Measurements from ENCODE around the gene PRKACG. TPM values are rescaled to one million over a fixed set of nuclear protein-coding genes. Genes with fewer than 3 reads are reported as not detected.

PRKACG gene
- total RNA-seq, 1 experiment from 2014 or later, result not detected

GRCh38 chr9:68998385-68998784 lies 15.5 kb downstream of the PRKACG start:
- Histone ChIP-seq H3K27me3 (ENCODE audit: low read length) (peaks cover 21% of the 10 kb centered on the region), H3F3A (ENCODE audit: low read length, unreplicated experiment) (no peaks in the 10 kb centered on the region), H3K4me1 (ENCODE audit: insufficient read depth, low read length) (no peaks in the 10 kb centered on the region), H3K27ac (ENCODE audit: low read length) (no peak overlapping the region), H3K9me3 (ENCODE audit: low read length) (no peaks in the 10 kb centered on the region), H3K36me3 (ENCODE audit: low read depth, low read length) (no peaks in the 10 kb centered on the region), H3K79me2 (ENCODE audit: low read length) (no peaks in the 10 kb centered on the region), H3K4me3 (ENCODE audit: low read length) (no peak overlapping the region), H3K9me2 (replicated peaks; ENCODE audit: low read length) (no peaks in the 10 kb centered on the region), H3K4me2 (ENCODE audit: low read length) (no peak overlapping the region), H4K20me1 (ENCODE audit: low read length) (no peaks in the 10 kb centered on the region), H2AFZ (ENCODE audit: low read length) (no peak overlapping the region), H3K9ac (ENCODE audit: low read length) (no peak overlapping the region)
- CTCF ChIA-PET, result no interaction called here
- ATAC-seq (no peak), DNase-seq (no peak)
- intact Hi-C loops (cut with micrococcal nuclease), result no loop called here
- BruUV-seq (replicated peaks), result no TSS peak
- TF ChIP-seq EZH2phosphoT487 (IDR thresholded peaks at IDR 0.05; ENCODE audit: borderline replicate concordance, low read length) (no peak), CTCF (conservative IDR thresholded peaks at IDR 0.05; ENCODE audit: low read depth, low read length) (no peak), EZH2 (IDR thresholded peaks at IDR 0.05; ENCODE audit: low read length, unreplicated experiment) (no peak)
- POLR2A ChIA-PET (ENCODE audit: unreplicated experiment), result no interaction called here

GRCh38 chr9:68997666-68998065 lies 16.2 kb downstream of the PRKACG start:
- Histone ChIP-seq H3K9ac (ENCODE audit: low read length) (no peak overlapping the region), H3K79me2 (ENCODE audit: low read length) (no peaks in the 10 kb centered on the region), H3K4me3 (ENCODE audit: low read length) (no peak overlapping the region), H3K4me2 (ENCODE audit: low read length) (no peak overlapping the region), H2AFZ (ENCODE audit: low read length) (no peak overlapping the region), H3K36me3 (ENCODE audit: low read depth, low read length) (no peaks in the 10 kb centered on the region), H3K4me1 (ENCODE audit: insufficient read depth, low read length) (no peaks in the 10 kb centered on the region), H3K9me3 (ENCODE audit: low read length) (no peaks in the 10 kb centered on the region), H3K9me2 (replicated peaks; ENCODE audit: low read length) (no peaks in the 10 kb centered on the region), H3K27me3 (ENCODE audit: low read length) (peaks cover 18% of the 10 kb centered on the region), H4K20me1 (ENCODE audit: low read length) (no peaks in the 10 kb centered on the region), H3K27ac (ENCODE audit: low read length) (no peak overlapping the region), H3F3A (ENCODE audit: low read length, unreplicated experiment) (no peaks in the 10 kb centered on the region)
- CTCF ChIA-PET, result no interaction called here
- POLR2A ChIA-PET (ENCODE audit: unreplicated experiment), result no interaction called here
- TF ChIP-seq EZH2 (IDR thresholded peaks at IDR 0.05; ENCODE audit: low read length, unreplicated experiment) (no peak), CTCF (conservative IDR thresholded peaks at IDR 0.05; ENCODE audit: low read depth, low read length) (no peak), EZH2phosphoT487 (IDR thresholded peaks at IDR 0.05; ENCODE audit: borderline replicate concordance, low read length) (no peak)
- ATAC-seq, result no peak
- no TSS peak for BruUV-seq (replicated peaks)
- no peak for DNase-seq
- intact Hi-C loops (cut with micrococcal nuclease), result no loop called here

GRCh38 chr9:68996462-68996861 lies 17.5 kb downstream of the PRKACG start:
- Histone ChIP-seq H3K4me2 (ENCODE audit: low read length) (no peak overlapping the region), H3F3A (ENCODE audit: low read length, unreplicated experiment) (no peaks in the 10 kb centered on the region), H3K27me3 (ENCODE audit: low read length) (peaks cover 18% of the 10 kb centered on the region), H3K79me2 (ENCODE audit: low read length) (no peaks in the 10 kb centered on the region), H3K36me3 (ENCODE audit: low read depth, low read length) (no peaks in the 10 kb centered on the region), H3K9me2 (replicated peaks; ENCODE audit: low read length) (no peaks in the 10 kb centered on the region), H3K9ac (ENCODE audit: low read length) (no peak overlapping the region), H2AFZ (ENCODE audit: low read length) (no peak overlapping the region), H3K4me1 (ENCODE audit: insufficient read depth, low read length) (no peaks in the 10 kb centered on the region), H4K20me1 (ENCODE audit: low read length) (no peaks in the 10 kb centered on the region), H3K9me3 (ENCODE audit: low read length) (no peaks in the 10 kb centered on the region), H3K27ac (ENCODE audit: low read length) (no peak overlapping the region), H3K4me3 (ENCODE audit: low read length) (no peak overlapping the region)
- DNase-seq (no peak), ATAC-seq (no peak)
- POLR2A ChIA-PET (ENCODE audit: unreplicated experiment), result no interaction called here
- TF ChIP-seq EZH2 (IDR thresholded peaks at IDR 0.05; ENCODE audit: low read length, unreplicated experiment), result no peak
- TF ChIP-seq EZH2phosphoT487 (IDR thresholded peaks at IDR 0.05; ENCODE audit: borderline replicate concordance, low read length), result no peak
- no peak for TF ChIP-seq CTCF (conservative IDR thresholded peaks at IDR 0.05; ENCODE audit: low read depth, low read length)
- CTCF ChIA-PET, result no interaction called here
- intact Hi-C loops (cut with micrococcal nuclease), result no loop called here
- no TSS peak for BruUV-seq (replicated peaks)

Measured in PC-3 (cell line).